Skeletal muscle tissue (tissue), 4 donors: Measurements from ENCODE around the gene RRAGD. TPM values are rescaled to one million over a fixed set of nuclear protein-coding genes. Genes with fewer than 3 reads are reported as not detected.

Experiments used
- H3K27ac ChIP-seq: one replicate; pipeline ENCODE4 v1.7.0; 2013; ENCODE audit warnings: mild to moderate bottlenecking, low read depth, low read length, inconsistent platforms
- H3K27me3 ChIP-seq, 3 donors: one replicate each; pipeline ENCODE4 v1.7.0; 2013; ENCODE audit warnings: low read length in 3 of 3; ENCODE audit not compliant: control insufficient read depth in 3 of 3, insufficient read depth in 3 of 3
- H3K36me3 ChIP-seq, 3 donors: one replicate each; pipeline ENCODE4 v1.7.0; 2013; ENCODE audit warnings: low read length in 3 of 3; ENCODE audit not compliant: control insufficient read depth in 3 of 3, insufficient read depth in 3 of 3
- H3K4me1 ChIP-seq, 3 donors: one replicate each; pipeline ENCODE4 v1.7.0; 2013; ENCODE audit warnings: low read length in 3 of 3, mild to moderate bottlenecking in 3 of 3; ENCODE audit not compliant: control insufficient read depth in 3 of 3, insufficient read depth in 3 of 3
- H3K4me3 ChIP-seq, 3 donors: one replicate each; pipeline ENCODE4 v1.7.0; 2013; ENCODE audit warnings: low read length in 3 of 3
- H3K9ac ChIP-seq, 3 donors: one replicate each; pipeline ENCODE4 v1.7.0; 2013; ENCODE audit warnings: low read length in 3 of 3, mild to moderate bottlenecking in 3 of 3, moderate library complexity in 2 of 3, low read depth in 1 of 3
- H3K9me3 ChIP-seq, 3 donors: one replicate each; pipeline ENCODE4 v1.7.0; 2013; ENCODE audit warnings: low read length in 3 of 3; ENCODE audit not compliant: control insufficient read depth in 3 of 3
- total RNA-seq: library from RNA; depleted of rRNA; stranded (reverse); fragments of >200 nt; gene quantifications from one replicate; pipeline ENCODE4 v1.2.3, GENCODE V29; 2014
- donor health status: Osteomylitis.

Gene RRAGD
- total RNA-seq, 1 donor from 2014 or later: 65.8 TPM

- Histone ChIP-seq H3K4me1 (peaks cover 28 to 57% (median 35%) of the 10 kb centered on the region in 3 donors), H3K4me3 (no peak overlapping the region), H3K9ac (peak overlapping the region in 2 of 3 donors; percentile 17 to 33), H3K36me3 (peaks cover 0 to 3% (median 3%) of the 10 kb centered on the region in 3 donors), H3K9me3 (no peaks in the 10 kb centered on the region), H3K27ac (peak overlapping the region; percentile 79), H3K27me3 (no peaks in the 10 kb centered on the region)
Measured at GRCh38 chr6:89385846-89386245, 26.2 kb downstream of the RRAGD start.

- H3K27ac ChIP-seq: peak overlapping the region; percentile 79
- peaks cover 0 to 3% (median 3%) of the 10 kb centered on the region in 3 donors for H3K36me3 ChIP-seq
- H3K9ac ChIP-seq: no peak overlapping the region
- no peaks in the 10 kb centered on the region for H3K27me3 ChIP-seq
- no peaks in the 10 kb centered on the region for H3K9me3 ChIP-seq
- peaks cover 28 to 58% (median 37%) of the 10 kb centered on the region in 3 donors for H3K4me1 ChIP-seq
- no peak overlapping the region for H3K4me3 ChIP-seq
Measured at GRCh38 chr6:89385156-89385667, 26.9 kb downstream of the RRAGD start.

- Histone ChIP-seq H3K9me3 (no peaks in the 10 kb centered on the region), H3K4me1 (peaks cover 23 to 59% (median 39%) of the 10 kb centered on the region in 3 donors), H3K27me3 (no peaks in the 10 kb centered on the region), H3K4me3 (no peak overlapping the region), H3K9ac (no peak overlapping the region), H3K27ac (no peak overlapping the region), H3K36me3 (peaks cover 0 to 9% (median 6%) of the 10 kb centered on the region in 3 donors)
Measured at GRCh38 chr6:89381031-89381430, 31.0 kb downstream of the RRAGD start.

- Histone ChIP-seq H3K27me3 (no peaks in the 10 kb centered on the region), H3K4me1 (peaks cover 18 to 51% (median 34%) of the 10 kb centered on the region in 3 donors), H3K9ac (no peak overlapping the region), H3K27ac (no peak overlapping the region), H3K36me3 (peaks cover 0 to 9% (median 4%) of the 10 kb centered on the region in 3 donors), H3K9me3 (no peaks in the 10 kb centered on the region), H3K4me3 (no peak overlapping the region)
Measured at GRCh38 chr6:89379281-89379680, 32.8 kb downstream of the RRAGD start.

- Histone ChIP-seq H3K4me3 (no peak overlapping the region), H3K9ac (no peak overlapping the region), H3K36me3 (peaks cover 0 to 9% (median 4%) of the 10 kb centered on the region in 3 donors), H3K4me1 (peaks cover 18 to 44% (median 31%) of the 10 kb centered on the region in 3 donors), H3K27me3 (no peaks in the 10 kb centered on the region), H3K9me3 (no peaks in the 10 kb centered on the region), H3K27ac (peak overlapping the region; percentile 19)
Measured at GRCh38 chr6:89378628-89379027, 33.4 kb downstream of the RRAGD start.

- peaks cover 6 to 13% (median 7%) of the 10 kb centered on the region in 3 donors for H3K36me3 ChIP-seq
- peak overlapping the region; percentile 42 for H3K27ac ChIP-seq
- no peak overlapping the region for H3K4me3 ChIP-seq
- no peaks in the 10 kb centered on the region for H3K27me3 ChIP-seq
- peak overlapping the region in 2 of 3 donors; percentile 1 to 15 for H3K9ac ChIP-seq
- H3K4me1 ChIP-seq: peaks cover 24 to 50% (median 36%) of the 10 kb centered on the region in 3 donors
- no peaks in the 10 kb centered on the region for H3K9me3 ChIP-seq
Measured at GRCh38 chr6:89375427-89376267, 36.4 kb downstream of the RRAGD start.

- Histone ChIP-seq H3K27me3 (no peaks in the 10 kb centered on the region), H3K36me3 (peaks cover 6 to 9% (median 7%) of the 10 kb centered on the region in 3 donors), H3K27ac (peak overlapping the region; percentile 32), H3K4me1 (peaks cover 24 to 34% (median 25%) of the 10 kb centered on the region in 3 donors), H3K9me3 (no peaks in the 10 kb centered on the region), H3K9ac (no peak overlapping the region), H3K4me3 (no peak overlapping the region)
Measured at GRCh38 chr6:89372506-89372901, 39.6 kb downstream of the RRAGD start.

GRCh38 chr6:89371849-89372505 is 40.1 kb downstream of the RRAGD start:
- Histone ChIP-seq H3K27me3 (no peaks in the 10 kb centered on the region), H3K27ac (peak overlapping the region; percentile 32), H3K9ac (no peak overlapping the region), H3K36me3 (peaks cover 2 to 7% (median 4%) of the 10 kb centered on the region in 3 donors), H3K4me3 (no peak overlapping the region), H3K4me1 (peaks cover 24 to 34% (median 25%) of the 10 kb centered on the region in 3 donors), H3K9me3 (no peaks in the 10 kb centered on the region)

- no peak overlapping the region for H3K9ac ChIP-seq
- H3K4me3 ChIP-seq: no peak overlapping the region
- H3K9me3 ChIP-seq: no peaks in the 10 kb centered on the region
- peaks cover 14 to 17% (median 16%) of the 10 kb centered on the region in 3 donors for H3K4me1 ChIP-seq
- no peaks in the 10 kb centered on the region for H3K27me3 ChIP-seq
- H3K27ac ChIP-seq: no peak overlapping the region
- H3K36me3 ChIP-seq: peaks cover 2 to 15% (median 4%) of the 10 kb centered on the region in 3 donors
Measured at GRCh38 chr6:89368999-89369398, 43.1 kb downstream of the RRAGD start.
